ENCODE results near the gene PTRH1.

PTRH1 gene

GRCh38 chr9:127697575-127697974 lies 17.9 kb downstream of the PTRH1 start:
- DNase-seq (ENCODE audit: low read depth in 2 of 2): no peak

DNA sequence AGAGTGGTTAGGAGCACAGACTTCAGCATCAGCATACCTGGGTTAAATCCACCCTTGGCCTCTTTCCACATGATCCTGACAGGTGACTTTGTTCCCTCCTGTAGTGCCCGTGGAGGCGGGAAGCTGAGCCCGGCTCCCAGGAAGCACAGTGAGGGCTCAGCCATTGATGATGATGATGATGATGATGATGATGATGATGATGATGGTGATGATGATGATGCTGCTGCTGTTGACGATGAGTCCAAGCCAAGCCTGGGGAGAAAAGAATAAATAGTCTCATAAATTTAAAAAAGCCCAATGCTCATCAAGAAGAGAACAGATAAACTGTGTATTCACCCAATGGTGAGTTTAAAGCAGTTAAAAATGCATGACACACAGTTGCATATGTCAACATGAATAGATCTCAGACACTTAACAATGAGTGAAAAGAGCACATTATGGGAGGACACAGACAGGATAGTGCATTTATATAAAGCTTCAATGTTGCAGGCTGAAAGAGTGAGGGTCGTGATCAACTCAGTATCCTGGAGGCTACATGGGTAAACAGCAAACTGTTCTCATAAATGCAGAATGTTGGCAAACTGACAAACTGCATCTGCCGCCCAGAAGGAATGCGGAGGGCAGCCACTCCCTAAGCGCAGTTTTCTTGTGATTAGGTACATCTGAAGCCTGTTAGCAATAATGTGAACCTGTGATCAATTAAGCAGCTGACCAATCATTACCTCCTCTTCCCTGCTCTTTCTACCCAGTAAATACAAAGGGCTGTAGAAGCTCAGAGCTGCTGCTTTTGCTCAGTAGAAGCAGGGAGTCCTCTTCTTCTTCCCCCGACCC lies 20.4 kb downstream of the PTRH1 start:
- DNase-seq (ENCODE audit: low read depth in 2 of 2): no peak

- no peak for DNase-seq (ENCODE audit: low read depth in 2 of 2)
These were observed 21.8 kb downstream of the PTRH1 start for GRCh38 chr9:127693697-127694096.

GRCh38 chr9:127693143-127693542 lies 22.3 kb downstream of the PTRH1 start:
- no peak for DNase-seq (ENCODE audit: low read depth in 2 of 2)

DNA sequence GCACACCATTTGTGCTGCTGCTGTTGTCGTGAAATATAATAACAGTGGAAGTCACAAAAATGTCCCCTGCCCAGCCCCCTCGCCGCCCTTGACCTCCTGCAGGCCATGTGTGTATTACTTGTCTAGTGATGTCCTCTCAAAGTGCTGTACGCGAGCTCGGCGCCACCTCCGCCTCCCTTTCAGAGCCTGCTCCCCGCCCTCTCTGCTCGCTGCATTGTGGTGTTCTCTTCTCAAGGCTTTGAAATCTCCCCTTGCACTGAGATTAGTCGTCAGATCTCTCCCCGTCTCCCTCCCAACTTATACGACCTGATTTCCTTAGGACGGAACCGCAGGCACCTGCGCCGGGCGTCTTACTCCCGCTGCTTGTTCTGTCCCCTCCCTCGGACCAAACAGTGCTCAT lies 23.4 kb downstream of the PTRH1 start:
- no peak for DNase-seq (ENCODE audit: low read depth in 2 of 2)

- no peak for DNase-seq (ENCODE audit: low read depth in 2 of 2)
These were observed 24.7 kb downstream of the PTRH1 start for GRCh38 chr9:127690735-127691134.

DNA sequence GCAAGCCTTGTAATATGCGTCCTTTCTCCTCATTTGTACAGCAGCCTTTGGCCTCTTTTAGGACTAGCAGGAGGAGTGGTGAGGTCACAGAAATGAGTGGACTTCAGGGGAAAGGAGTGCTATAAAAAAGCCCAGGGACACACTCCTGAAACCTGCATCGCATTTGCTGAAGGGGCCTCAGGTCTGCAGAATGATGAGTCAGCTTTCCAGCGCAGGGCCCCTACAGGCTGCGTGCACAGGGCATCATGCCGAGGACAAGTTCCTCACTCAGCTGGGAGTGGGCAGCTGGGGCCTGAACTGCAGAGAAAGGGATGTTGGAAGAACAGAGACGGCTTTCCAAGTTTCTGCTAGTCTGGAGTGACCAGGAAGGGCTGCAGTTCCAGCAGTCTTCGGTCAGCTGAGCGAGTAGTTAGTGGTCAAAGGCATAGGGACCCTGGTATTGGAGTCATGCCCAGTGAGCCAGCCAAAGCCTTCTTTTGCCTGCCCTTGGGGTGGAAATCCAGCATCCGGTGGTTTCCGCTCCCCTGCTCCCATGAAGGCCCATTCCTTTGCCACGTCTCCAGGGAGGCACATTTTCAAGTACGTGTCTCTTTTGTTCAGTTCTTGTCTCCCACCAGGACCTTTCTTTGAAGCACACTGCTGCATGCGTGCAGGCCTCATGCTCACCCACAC lies 26.0 kb downstream of the PTRH1 start:
- no peak for DNase-seq (ENCODE audit: low read depth in 2 of 2)

DNA sequence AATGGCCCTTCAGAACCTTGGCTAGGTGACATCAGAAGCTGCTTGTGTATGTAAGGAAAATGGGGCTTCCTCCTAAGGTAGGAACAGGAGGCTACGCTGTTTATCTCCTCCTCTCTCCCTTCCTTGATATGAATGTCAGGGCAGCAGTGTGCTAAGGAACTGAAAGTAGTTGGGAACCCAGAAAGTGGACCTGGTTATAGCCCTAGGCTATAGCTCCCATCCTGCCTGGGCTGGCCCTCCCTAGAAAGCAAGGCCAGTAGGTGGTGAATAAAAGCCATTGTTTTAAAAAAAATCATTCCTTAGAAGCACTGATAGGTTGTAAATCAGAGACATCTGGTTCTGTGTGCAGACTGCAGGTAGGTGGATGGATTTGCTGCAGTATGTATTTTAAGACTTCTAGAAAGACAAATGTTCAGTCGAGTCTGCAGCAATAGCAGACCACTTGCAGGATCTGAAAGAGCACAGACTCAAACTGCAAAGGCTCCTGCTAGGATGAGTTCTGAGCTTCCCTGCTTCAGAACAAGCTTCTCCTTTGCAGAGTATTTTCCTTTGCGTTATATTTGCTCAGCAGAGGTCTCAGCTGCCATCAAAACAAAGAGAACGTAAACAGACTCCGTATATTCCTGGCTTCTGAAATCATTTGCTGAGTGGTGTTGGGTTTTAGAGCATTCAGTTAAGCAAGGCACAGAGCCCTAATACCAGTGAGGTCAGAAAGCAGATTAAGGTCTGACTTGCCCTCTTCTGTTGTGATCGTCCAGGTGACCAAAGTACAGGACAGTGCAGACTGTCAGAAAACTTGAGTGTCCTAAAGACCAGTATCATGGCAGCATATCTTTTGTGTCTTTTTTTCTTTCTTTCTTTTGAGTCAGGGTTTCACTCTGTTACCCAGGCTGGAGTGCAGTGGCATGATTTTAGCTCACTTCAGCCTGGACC lies 28.7 kb downstream of the PTRH1 start:
- DNase-seq (ENCODE audit: low read depth in 2 of 2): no peak

- DNase-seq (ENCODE audit: low read depth in 2 of 2): no peak
These were observed 30.9 kb downstream of the PTRH1 start for GRCh38 chr9:127684576-127684975.

DNA sequence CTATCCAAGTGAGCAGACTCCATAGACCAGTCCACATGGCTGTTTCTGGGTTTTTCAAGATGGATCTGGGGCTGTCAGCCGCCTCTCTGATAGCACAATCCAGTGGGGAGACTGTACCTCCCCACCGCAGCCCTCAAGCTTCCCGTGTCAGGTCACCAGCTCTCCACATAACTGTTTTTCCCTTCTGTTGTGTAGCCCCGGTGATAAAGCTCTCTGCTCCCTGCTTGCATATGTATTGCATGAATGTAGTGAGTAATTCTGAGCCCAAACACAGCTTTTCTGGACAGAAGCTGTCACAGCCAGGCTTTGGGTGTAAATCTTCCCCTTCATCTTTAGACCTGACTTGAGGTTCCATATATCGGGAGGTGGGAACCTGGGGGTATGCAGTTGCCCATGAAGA lies 31.7 kb downstream of the PTRH1 start:
- DNase-seq (ENCODE audit: low read depth in 2 of 2): no peak

GRCh38 chr9:127682351-127683136 lies 32.9 kb downstream of the PTRH1 start:
- no peak for DNase-seq (ENCODE audit: low read depth in 2 of 2)

DNA sequence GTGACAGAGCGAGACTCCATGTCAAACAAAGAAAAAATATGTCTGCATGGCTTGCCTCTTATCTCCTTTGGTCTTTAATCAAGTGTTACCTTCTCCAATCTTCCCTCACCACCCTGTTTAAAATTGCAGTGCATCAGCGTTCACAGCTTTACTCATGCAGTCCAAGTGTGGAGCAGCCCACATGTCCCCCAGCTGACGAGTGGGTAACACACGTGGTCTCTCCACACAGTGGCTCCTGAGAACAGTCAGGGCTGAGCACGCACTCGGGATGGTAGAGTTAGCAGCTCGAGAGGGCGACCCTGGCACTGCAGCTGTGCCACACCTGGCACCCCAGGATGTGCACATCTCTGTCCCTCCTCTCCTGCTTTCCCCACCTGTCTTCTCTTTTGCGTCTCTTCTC lies 34.6 kb downstream of the PTRH1 start:
- DNase-seq (ENCODE audit: low read depth in 2 of 2): no peak

DNA sequence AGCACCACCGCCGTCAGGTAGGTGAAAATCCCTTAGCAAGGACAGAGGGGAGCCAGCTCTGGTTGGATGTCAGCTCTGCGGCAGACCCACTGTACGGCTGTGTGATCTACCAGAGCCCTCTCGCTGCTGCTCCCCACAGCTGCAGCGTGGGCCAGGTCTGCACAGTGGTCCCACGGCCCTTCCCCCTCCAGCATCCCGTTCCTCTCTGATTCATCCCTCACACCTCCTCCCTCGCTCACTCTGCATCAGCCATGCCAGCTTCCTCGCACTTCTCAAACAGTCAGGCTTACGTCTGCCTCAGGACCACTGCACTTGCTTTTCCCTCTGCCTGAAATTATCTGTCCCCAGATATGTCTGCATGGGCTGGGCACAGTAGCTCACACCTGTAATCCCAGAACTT lies 35.2 kb downstream of the PTRH1 start:
- DNase-seq (ENCODE audit: low read depth in 2 of 2): no peak

DNA sequence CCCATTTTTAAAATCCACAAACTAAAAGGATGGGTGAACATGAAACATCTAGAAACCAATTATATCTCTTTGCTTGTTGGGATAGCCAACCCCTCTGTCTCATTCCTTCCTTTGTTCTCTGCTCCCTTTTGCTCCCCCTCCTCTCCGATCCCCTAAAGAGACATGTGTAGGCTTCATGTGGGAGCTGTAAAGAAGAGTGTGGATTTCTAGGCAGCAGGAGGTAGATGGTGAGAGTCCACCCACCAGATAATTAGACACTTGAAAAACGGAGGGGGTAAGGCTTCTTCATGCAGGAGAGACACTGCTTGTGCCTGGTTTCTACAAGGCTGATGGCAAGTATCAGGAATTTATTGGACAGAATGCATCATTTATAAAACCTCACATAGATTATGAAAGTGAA lies 36.0 kb downstream of the PTRH1 start:
- DNase-seq (ENCODE audit: low read depth in 2 of 2): no peak

- DNase-seq (ENCODE audit: low read depth in 2 of 2): no peak
These were observed 38.8 kb downstream of the PTRH1 start for GRCh38 chr9:127676638-127677037.

DNA sequence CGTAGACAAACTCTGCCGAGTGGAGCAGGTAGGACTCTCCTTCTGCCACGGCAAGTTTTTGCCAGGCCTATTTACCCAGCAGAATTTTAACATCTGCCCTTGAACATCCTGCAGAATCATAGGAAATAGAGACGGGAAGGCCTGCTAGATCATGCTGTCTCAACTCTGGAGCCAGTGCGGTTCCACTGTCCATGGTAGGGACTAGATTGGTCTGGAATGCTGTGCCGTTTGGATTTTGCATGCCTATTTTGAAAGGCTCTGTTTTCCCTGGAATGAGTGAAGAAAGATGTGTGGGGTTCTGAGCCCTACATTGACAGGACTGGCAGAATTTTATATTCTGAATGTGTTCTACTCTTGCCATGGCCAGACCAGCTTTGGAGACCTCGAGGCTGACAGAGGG lies 42.2 kb downstream of the PTRH1 start:
- no peak for DNase-seq (ENCODE audit: low read depth in 2 of 2)

GRCh38 chr9:127667906-127668305 lies 47.6 kb downstream of the PTRH1 start:
- DNase-seq (ENCODE audit: low read depth in 2 of 2): no peak

DNA sequence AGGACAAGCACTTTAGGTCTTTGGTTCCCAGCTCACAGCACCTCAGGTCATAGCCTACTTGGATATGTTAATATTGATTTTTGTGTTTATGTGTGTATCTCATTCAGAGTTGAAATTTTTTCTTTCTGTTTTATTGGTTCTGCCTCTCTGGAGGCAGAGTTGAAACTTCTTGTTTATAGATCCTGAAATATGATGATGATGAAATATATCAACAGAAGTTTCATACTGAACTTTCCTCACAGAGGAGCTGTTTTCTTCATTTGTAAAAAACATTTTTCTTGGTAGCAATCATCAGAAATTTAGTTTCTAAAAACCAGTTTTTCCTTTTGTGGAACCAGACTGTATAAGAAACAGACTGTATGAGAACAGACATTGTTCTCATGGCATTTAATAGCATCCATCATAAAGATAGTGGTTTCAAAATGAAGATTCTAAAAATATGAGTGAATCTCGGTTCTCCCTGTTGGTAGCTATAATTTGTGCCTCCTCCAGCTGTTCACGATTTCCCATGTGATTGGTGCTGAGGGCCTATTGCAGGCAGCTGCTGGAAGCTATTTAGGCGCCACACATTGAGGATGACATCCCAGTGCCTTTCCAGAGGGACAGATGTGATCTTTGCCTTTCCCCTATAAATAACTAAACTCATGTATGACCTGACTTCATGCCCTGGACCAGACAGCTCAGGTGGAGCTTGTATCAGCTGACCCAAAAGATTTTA lies 48.2 kb downstream of the PTRH1 start:
- no peak for DNase-seq (ENCODE audit: low read depth in 2 of 2)

DNA sequence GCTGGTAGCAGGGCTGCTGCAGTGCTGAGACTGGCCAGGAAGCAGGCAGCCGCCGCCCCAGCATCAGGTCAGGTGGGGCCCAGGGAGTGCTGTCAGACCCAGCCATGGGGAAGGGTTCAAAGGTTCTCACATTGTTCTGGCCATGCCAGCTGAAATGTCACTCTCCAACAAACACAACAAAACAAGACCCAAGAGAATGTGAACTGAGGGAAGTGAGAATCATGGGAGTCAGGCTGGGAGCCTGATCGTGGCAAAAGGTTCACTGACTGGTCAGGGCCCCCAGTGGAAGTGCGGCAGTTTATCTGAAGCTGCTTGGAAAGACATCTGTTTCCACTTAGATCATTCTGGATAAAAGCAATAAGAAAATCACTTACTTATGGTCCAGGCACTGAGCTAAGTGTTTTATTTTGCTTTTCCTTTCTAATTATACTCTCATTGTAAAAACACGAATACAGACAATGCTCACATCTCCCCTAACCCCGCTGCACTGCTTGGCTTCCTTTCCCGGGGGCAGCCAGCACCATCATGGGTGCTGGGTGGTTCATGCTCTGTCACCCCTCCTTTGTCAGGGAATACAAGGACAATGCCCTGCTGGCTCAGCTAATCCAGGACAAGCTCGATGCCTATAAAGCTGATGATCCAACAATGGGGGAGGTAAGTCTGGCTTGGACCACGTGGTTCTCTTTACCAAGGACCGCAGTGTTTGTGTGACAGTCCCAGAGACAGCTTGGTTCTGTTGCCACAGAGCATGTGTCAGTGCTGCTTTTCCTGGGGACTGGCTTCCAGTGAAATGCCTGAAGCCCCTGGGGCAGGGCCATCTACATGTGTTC lies 50.6 kb downstream of the PTRH1 start:
- DNase-seq (ENCODE audit: low read depth in 2 of 2): no peak

DNA sequence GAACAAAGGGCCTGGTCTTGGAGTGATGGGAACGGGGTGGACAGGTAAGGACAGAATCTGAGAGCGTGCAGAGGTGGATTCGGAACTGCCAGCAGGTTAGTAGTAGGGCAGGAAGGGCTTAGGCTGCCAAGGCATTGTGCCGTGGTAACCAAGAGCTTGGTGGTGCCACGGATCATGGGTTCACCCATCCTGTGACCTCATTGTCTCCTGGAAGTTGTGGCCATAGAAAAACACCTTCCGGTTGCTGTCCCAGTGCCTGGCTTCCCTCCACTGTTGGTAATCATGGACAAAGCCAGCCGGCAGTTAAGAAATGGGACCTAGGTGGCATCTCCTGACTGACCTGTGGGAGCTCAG lies 51.2 kb downstream of the PTRH1 start:
- no peak for DNase-seq (ENCODE audit: low read depth in 2 of 2)

All from activated CD8-positive, alpha-beta memory T cell treated with anti-CD3 and anti-CD28 coated beads for 4 hours (primary cell).